Esophagus muscularis mucosa (tissue), 4 donors: ENCODE data around the gene FZD2.

Source experiments
- CTCF ChIP-seq, 3 experiments: fragments of 200-600 bp in 2 of 3; fragments of 450-650 bp in 1 of 3; sonication (generic) in 2 of 3; IDR thresholded peaks; one replicate each; pipeline ENCODE4 v1.5.1; 2017 to 2019; ENCODE audit warnings: antibody characterized with exemption in 3 of 3, mild to moderate bottlenecking in 2 of 3, moderate library complexity in 1 of 3
- EP300 ChIP-seq: sonication (generic); formaldehyde crosslinking; IDR thresholded peaks from one replicate; pipeline ENCODE4 v1.6.1; 2017; ENCODE audit warnings: antibody characterized with exemption
- POLR2A ChIP-seq: fragments of 450-650 bp; IDR thresholded peaks from one replicate; pipeline ENCODE4 v1.6.1; 2017; ENCODE audit warnings: antibody characterized with exemption, moderate library complexity, mild to moderate bottlenecking, low read depth
- POLR2AphosphoS5 ChIP-seq, 2 donors: sonication (generic); formaldehyde crosslinking; IDR thresholded peaks; one replicate each; pipeline ENCODE4 v1.6.1; 2017; ENCODE audit warnings: antibody characterized with exemption in 2 of 2

- TF ChIP-seq POLR2A, result no peak
- TF ChIP-seq CTCF (IDR thresholded peaks at IDR 0.05), result no peak
- TF ChIP-seq POLR2AphosphoS5 (IDR thresholded peaks at IDR 0.05), result no peak
- no peak for TF ChIP-seq EP300
These were observed 28.0 kb downstream of the FZD2 start for GRCh38 chr17:44585315-44585714.
